ENCODE data around the gene ST8SIA5. TPM values are rescaled to one million over a fixed set of nuclear protein-coding genes. Genes with fewer than 3 reads are reported as not detected.

The ST8SIA5 gene
- total RNA-seq, 1 donor, result 0.90 TPM

DNA sequence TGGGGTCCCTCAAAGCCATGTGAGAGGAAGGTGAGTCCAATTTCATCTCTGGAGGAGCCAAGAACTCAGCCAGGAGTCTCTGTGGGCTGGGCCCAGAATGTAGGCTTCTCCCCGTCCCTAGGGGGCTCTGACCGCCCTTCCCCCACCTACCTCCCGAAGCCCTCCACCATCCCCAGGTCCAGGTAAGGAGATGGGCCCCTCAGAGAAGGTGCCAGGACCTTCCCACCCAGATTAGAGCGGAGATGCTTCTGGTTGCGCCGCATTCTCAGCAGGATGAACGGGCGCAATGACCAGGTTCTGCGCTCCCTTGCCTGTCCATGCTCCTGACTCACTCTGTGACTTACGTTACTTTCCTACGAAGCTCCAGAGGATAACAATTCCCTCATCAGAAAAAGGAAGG is 23.0 kb downstream of the ST8SIA5 start:
- TF ChIP-seq, protein P1, sequence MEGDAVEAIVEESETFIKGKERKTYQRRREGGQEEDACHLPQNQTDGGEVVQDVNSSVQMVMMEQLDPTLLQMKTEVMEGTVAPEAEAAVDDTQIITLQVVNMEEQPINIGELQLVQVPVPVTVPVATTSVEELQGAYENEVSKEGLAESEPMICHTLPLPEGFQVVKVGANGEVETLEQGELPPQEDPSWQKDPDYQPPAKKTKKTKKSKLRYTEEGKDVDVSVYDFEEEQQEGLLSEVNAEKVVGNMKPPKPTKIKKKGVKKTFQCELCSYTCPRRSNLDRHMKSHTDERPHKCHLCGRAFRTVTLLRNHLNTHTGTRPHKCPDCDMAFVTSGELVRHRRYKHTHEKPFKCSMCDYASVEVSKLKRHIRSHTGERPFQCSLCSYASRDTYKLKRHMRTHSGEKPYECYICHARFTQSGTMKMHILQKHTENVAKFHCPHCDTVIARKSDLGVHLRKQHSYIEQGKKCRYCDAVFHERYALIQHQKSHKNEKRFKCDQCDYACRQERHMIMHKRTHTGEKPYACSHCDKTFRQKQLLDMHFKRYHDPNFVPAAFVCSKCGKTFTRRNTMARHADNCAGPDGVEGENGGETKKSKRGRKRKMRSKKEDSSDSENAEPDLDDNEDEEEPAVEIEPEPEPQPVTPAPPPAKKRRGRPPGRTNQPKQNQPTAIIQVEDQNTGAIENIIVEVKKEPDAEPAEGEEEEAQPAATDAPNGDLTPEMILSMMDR (IDR thresholded peaks at IDR 0.05; ENCODE audit: insufficient read depth, low read length), result no peak
- DNase-seq (ENCODE audit: low read depth), result no peak
- no peak overlapping the region for H3K4me3 ChIP-seq (ENCODE audit: low read depth, low read length)

DNA sequence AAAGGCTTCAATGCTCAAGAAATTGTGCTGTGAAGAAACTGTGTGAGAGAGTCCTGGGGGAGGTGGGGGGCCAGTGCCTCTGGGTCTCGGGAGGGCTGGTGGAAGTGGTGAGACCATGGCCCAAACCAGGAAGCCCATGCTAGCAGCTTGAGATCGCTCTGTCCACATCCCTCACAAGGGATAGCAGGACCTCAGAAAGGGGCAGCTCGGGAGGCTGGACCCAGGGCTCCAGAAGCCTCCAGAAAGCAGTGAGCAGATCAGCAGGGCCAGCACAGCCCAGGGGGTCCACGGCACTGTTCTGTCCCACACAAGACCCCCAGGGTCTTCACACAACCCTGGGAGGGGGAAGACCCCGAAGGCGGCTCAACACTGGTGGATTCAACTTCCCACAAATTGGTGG is 24.1 kb downstream of the ST8SIA5 start:
- TF ChIP-seq, protein P1 (IDR thresholded peaks at IDR 0.05; ENCODE audit: insufficient read depth, low read length), result no peak
- DNase-seq (ENCODE audit: low read depth), result no peak
- H3K4me3 ChIP-seq (ENCODE audit: low read depth, low read length), result no peak overlapping the region

DNA sequence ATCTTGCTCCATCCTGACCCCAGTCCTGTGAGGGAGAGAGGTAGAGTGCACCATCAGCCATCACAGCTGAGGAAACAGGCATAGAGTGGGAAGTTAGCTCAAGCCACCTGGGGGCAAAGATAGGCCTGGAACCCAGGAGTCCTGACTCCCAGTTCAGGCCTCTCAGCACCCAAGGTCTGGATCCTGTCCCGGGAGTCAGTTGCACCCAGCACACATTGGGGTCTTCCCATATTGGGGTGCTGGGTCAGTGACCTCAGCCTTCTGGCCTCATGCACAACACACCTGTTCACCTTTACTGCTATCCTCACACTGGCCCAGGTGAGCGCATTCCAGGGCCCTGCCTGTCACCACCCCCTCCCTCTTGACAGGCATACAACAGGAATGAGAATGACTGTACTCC is 24.7 kb downstream of the ST8SIA5 start:
- H3K4me3 ChIP-seq (ENCODE audit: low read depth, low read length), result no peak overlapping the region
- TF ChIP-seq, protein P1 (IDR thresholded peaks at IDR 0.05; ENCODE audit: insufficient read depth, low read length), result no peak
- no peak for DNase-seq (ENCODE audit: low read depth)

DNA sequence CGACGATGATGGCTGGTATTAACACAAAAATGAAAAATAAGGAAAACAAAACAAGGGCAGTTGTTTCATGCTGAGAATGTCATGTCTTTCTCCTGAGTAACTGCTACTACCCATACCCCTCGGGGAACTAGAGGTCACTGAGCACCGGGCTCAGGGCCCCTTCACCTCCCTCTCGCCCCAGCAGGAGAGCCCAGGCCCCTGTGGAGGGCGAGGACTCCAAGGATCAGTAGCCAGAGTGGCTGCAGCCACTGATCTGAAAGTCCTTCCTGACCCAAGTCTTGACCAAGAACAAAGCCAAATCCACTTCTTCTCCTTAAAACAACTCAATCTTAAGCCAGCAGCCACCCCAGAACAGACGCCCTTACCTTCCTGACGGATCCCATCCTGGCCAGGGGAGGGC is 25.5 kb downstream of the ST8SIA5 start:
- TF ChIP-seq, protein P1 (IDR thresholded peaks at IDR 0.05; ENCODE audit: insufficient read depth, low read length), result no peak
- H3K4me3 ChIP-seq (ENCODE audit: low read depth, low read length), result no peak overlapping the region
- DNase-seq (ENCODE audit: low read depth), result no peak

DNA sequence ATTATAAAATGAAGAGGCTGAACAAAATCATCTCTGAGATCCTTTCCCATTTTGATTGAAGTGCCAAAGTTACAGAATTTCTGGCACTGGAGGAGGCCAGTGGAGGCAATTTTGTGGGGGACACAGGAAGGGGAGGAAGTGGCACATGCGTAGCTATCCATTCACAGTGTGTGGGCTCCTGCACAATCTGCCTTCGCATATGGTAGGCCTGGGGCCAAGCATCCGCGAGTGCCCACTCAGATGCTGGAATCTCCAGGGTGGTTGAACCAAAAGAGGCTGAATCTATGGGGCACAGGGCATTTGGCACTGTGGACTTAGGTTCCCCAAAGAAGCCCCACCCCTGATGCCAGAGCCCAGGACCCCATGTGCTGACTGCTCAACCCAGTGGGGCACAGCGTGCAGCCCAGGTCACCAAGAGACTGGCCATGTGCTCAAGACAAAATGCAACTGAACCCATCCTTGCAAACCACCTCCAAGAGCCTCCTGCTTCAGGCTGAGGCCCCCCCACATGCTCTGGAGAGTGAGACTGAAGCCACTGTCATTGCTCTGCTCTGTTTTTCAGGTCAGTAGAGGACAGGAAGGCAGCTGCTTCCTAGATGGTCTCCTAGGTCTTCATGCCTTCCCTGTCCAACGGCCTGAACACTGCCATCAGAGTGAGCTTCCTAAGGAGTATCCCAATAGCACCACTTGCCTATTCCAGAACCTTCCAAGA is 28.5 kb downstream of the ST8SIA5 start:
- no peak for DNase-seq (ENCODE audit: low read depth)
- TF ChIP-seq, protein P1 (IDR thresholded peaks at IDR 0.05; ENCODE audit: insufficient read depth, low read length), result no peak
- H3K4me3 ChIP-seq (ENCODE audit: low read depth, low read length), result no peak overlapping the region

DNA sequence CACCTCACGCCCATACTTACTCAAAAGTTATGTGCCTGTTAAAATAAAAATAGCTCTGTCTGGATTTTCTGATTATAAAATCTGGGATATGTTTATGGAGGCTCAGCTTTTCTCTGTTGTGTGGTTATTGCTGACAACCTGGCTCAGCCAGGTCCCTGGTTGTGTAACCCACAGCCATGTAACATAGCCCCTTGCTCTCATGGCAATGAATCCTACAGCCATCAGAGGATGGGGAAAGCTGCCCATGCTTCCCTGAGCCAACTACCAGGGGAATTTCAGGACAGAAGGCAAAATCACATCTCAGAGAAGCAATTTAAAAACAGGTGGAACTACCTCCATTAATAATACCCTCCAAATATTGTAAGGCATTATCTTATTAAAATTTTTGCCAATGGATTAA is 29.7 kb downstream of the ST8SIA5 start:
- TF ChIP-seq, protein P1 (IDR thresholded peaks at IDR 0.05; ENCODE audit: insufficient read depth, low read length), result no peak

DNA sequence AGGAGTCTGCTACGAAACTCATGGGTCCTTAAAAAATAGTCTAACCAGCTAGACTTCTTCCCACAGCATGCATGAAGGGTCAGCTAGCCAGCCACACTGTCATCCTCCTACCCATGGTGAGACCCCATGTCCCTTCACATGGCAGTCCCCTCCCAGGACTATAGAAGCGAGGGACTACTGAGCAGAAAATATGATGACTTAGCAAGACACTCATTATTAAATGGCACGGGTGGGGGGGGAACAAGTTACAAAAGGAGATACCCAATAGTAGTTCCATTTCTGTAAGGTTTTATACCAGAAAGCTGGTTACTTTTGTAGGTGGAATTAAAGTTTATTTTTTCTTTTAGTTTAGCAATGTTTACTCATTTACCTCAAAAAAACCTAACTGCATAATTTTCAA is 31.5 kb downstream of the ST8SIA5 start:
- TF ChIP-seq, protein P1 (IDR thresholded peaks at IDR 0.05; ENCODE audit: insufficient read depth, low read length), result no peak
- DNase-seq (ENCODE audit: low read depth), result no peak

More for the DNA sequence above, 29.7 kb downstream of the ST8SIA5 start:
- no peak for DNase-seq (ENCODE audit: low read depth)
- H3K4me3 ChIP-seq (ENCODE audit: low read depth, low read length), result no peak overlapping the region

More for the DNA sequence above, 31.5 kb downstream of the ST8SIA5 start:
- no peak overlapping the region for H3K4me3 ChIP-seq (ENCODE audit: low read depth, low read length)

Measured in fibroblast of the aortic adventitia (primary cell).